ENCODE results near the gene HS6ST3. TPM values are rescaled to one million over a fixed set of nuclear protein-coding genes. Genes with fewer than 3 reads are reported as not detected.

The HS6ST3 gene
- total and polyA plus RNA-seq, 2 of the 13 experiments (the other 11 are each of a cell fraction or from before 2014, with no cell fraction given): not detected

GRCh38 chr13:96052656-96053002, 37.3 kb upstream of the HS6ST3 start (continued):
- TF ChIP-seq, protein P1, sequence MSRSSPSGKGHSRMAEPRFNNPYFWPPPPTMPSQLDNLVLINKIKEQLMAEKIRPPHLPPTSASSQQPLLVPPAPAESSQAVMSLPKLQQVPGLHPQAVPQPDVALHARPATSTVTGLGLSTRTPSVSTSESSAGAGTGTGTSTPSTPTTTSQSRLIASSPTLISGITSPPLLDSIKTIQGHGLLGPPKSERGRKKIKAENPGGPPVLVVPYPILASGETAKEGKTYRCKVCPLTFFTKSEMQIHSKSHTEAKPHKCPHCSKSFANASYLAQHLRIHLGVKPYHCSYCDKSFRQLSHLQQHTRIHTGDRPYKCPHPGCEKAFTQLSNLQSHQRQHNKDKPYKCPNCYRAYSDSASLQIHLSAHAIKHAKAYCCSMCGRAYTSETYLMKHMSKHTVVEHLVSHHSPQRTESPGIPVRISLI (CRISPR knock-in tag; IDR thresholded peaks at IDR 0.05; ENCODE audit: borderline replicate concordance): no peak
- TF ChIP-seq MED13 (CRISPR knock-in tag; IDR thresholded peaks at IDR 0.05) (no peak), ZNF607 (CRISPR knock-in tag; IDR thresholded peaks at IDR 0.05; ENCODE audit: borderline replicate concordance) (no peak), CREB1 (IDR thresholded peaks at IDR 0.05) (peak; percentile 82), CREB1 (CRISPR knock-in tag; IDR thresholded peaks at IDR 0.05) (peak; percentile 50; the same call in 1 of the 2 replicates), CREM (IDR thresholded peaks at IDR 0.05) (peak; percentile 38; the same call in 1 of the 2 replicates), CREM (CRISPR knock-in tag; IDR thresholded peaks at IDR 0.05) (no peak), ZNF232 (CRISPR knock-in tag; IDR thresholded peaks at IDR 0.05; ENCODE audit: borderline replicate concordance) (no peak), SUZ12 (IDR thresholded peaks at IDR 0.05; ENCODE audit: low read depth, low read length) (no peak), SALL1 (CRISPR knock-in tag; IDR thresholded peaks at IDR 0.05) (no peak), KIAA2018 (CRISPR knock-in tag; IDR thresholded peaks at IDR 0.05; ENCODE audit: borderline replicate concordance) (no peak), ZNF552 (CRISPR knock-in tag; IDR thresholded peaks at IDR 0.05; ENCODE audit: borderline replicate concordance) (no peak), CBX1 (IDR thresholded peaks at IDR 0.05; ENCODE audit: low read depth) (no peak), HOXA3 (CRISPR knock-in tag; IDR thresholded peaks at IDR 0.05) (peak; percentile 37), ASH2L (IDR thresholded peaks at IDR 0.05; ENCODE audit: insufficient read length, low read depth, low read length) (no peak)
- TF ChIP-seq, protein P2, sequence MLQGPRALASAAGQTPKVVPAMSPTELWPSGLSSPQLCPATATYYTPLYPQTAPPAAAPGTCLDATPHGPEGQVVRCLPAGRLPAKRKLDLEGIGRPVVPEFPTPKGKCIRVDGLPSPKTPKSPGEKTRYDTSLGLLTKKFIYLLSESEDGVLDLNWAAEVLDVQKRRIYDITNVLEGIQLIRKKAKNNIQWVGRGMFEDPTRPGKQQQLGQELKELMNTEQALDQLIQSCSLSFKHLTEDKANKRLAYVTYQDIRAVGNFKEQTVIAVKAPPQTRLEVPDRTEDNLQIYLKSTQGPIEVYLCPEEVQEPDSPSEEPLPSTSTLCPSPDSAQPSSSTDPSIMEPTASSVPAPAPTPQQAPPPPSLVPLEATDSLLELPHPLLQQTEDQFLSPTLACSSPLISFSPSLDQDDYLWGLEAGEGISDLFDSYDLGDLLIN (CRISPR knock-in tag; IDR thresholded peaks at IDR 0.05; ENCODE audit: borderline replicate concordance): no peak
- TF ChIP-seq, protein P3, sequence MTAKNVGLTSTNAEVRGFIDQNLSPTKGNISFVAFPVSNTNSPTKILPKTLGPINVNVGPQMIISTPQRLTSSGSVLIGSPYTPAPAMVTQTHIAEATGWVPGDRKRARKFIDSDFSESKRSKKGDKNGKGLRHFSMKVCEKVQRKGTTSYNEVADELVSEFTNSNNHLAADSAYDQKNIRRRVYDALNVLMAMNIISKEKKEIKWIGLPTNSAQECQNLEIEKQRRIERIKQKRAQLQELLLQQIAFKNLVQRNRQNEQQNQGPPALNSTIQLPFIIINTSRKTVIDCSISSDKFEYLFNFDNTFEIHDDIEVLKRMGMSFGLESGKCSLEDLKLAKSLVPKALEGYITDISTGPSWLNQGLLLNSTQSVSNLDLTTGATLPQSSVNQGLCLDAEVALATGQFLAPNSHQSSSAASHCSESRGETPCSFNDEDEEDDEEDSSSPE (CRISPR knock-in tag; IDR thresholded peaks at IDR 0.05): no peak
